ENCODE data around the gene LCP1. TPM values are rescaled to one million over a fixed set of nuclear protein-coding genes. Genes with fewer than 3 reads are reported as not detected.

The LCP1 gene
- total RNA-seq, 1 experiment from 2014 or later = 1.5 TPM

GRCh38 chr13:46158222-46158621 is 23.8 kb downstream of the LCP1 start:
- intact Hi-C loops (cut with micrococcal nuclease; ENCODE audit: unreplicated experiment) = no loop called here
- in situ Hi-C loops (cut with HindIII; ENCODE audit: low pct_unique_long_range_greater_than_20kb, low sequenced_read_pairs) = no loop called here
- no peaks in the 10 kb centered on the region for H3K36me3 ChIP-seq (ENCODE audit: control insufficient read depth, insufficient read depth, low read length)
- ATAC-seq = no peak
- H3K9me3 ChIP-seq (ENCODE audit: control insufficient read depth, insufficient read depth, low read depth, low read length) = no peaks in the 10 kb centered on the region
- no peak overlapping the region for H3K27ac ChIP-seq (ENCODE audit: low read length)
- DNase-seq (ENCODE audit: low read depth, low spot score) = no peak
- no peaks in the 10 kb centered on the region for H3K4me1 ChIP-seq (ENCODE audit: control insufficient read depth, insufficient read depth, low read length)
- ChIA-PET POLR2A (no interaction called here), CTCF (no interaction called here)
- BruUV-seq (replicated peaks) = no TSS peak
- H3K27me3 ChIP-seq (ENCODE audit: control insufficient read depth, insufficient read depth, low read length) = no peaks in the 10 kb centered on the region; the same call in 1 of the 2 replicates
- no peak overlapping the region for H3K4me3 ChIP-seq (ENCODE audit: low read depth in 2 of 2, low read length in 2 of 2)
- TF ChIP-seq POLR2AphosphoS5 (IDR thresholded peaks at IDR 0.05; ENCODE audit: low read depth, low read length) (no peak), REST (IDR thresholded peaks at IDR 0.05; ENCODE audit: insufficient read depth in 1 of 2, low read depth in 2 of 2, low read length in 1 of 2) (no peak), SIN3A (IDR thresholded peaks at IDR 0.05; ENCODE audit: borderline replicate concordance, insufficient read depth, low read depth, low read length) (no peak), CTCF (IDR thresholded peaks at IDR 0.05) (no peak), TCF7L2 (IDR thresholded peaks at IDR 0.05; ENCODE audit: low read depth, low read length) (no peak)

GRCh38 chr13:46154136-46154801 is 27.7 kb downstream of the LCP1 start:
- no TSS peak for BruUV-seq (replicated peaks)
- DNase-seq (ENCODE audit: low read depth, low spot score) (no peak), ATAC-seq (no peak)
- no peaks in the 10 kb centered on the region for H3K36me3 ChIP-seq (ENCODE audit: control insufficient read depth, insufficient read depth, low read length)
- TF ChIP-seq REST (IDR thresholded peaks at IDR 0.05; ENCODE audit: insufficient read depth in 1 of 2, low read depth in 2 of 2, low read length in 1 of 2) = no peak
- H3K9me3 ChIP-seq (ENCODE audit: control insufficient read depth, insufficient read depth, low read depth, low read length) = no peaks in the 10 kb centered on the region
- no peaks in the 10 kb centered on the region; the same call in 1 of the 2 replicates for H3K27me3 ChIP-seq (ENCODE audit: control insufficient read depth, insufficient read depth, low read length)
- POLR2A ChIA-PET = no interaction called here
- intact Hi-C loops (cut with micrococcal nuclease; ENCODE audit: unreplicated experiment) = no loop called here
- no peak overlapping the region for H3K4me3 ChIP-seq (ENCODE audit: low read depth in 2 of 2, low read length in 2 of 2)
- in situ Hi-C loops (cut with HindIII; ENCODE audit: low pct_unique_long_range_greater_than_20kb, low sequenced_read_pairs) = no loop called here
- CTCF ChIA-PET = no interaction called here
- H3K4me1 ChIP-seq (ENCODE audit: control insufficient read depth, insufficient read depth, low read length) = no peaks in the 10 kb centered on the region
- H3K27ac ChIP-seq (ENCODE audit: low read length) = no peak overlapping the region

Measured in Panc1 (cell line).